HepG2 (cell line): ENCODE data around the gene RPL19. TPM values are rescaled to one million over a fixed set of nuclear protein-coding genes. Genes with fewer than 3 reads are reported as not detected.

Experiments
- ATAC-seq: fragments of 200-7000 bp; cut with Tn5 transposase; 3 replicates; pipeline ENCODE4 v1.9.1; 2020; ENCODE audit warnings: mild to moderate bottlenecking, moderate library complexity
- BruUV-seq: library from RNA; stranded (reverse); fragments of 400-500 nt; replicated peaks from 2 replicates; lab custom pipeline; 2021; lab: Mats Ljungman, UMichigan
- CTCF ChIA-PET: fragments of 300-600 bp; formaldehyde crosslinking; extraction: SDS; loops from one replicate; lab custom pipeline; 2021; ENCODE audit warnings: low total read pairs, inconsistent platforms, low intra/inter-chr PET ratio; lab: Yijun Ruan, JAX
- POLR2A ChIA-PET: fragments of 350-600 bp; sonication (Branson Sonifier 250); formaldehyde crosslinking; loops from one replicate; lab custom pipeline; 2020; ENCODE audit warnings: antibody characterized with exemption, inconsistent platforms; lab: Yijun Ruan, JAX
- DNase-seq: peaks from one replicate; pipeline ENCODE4 v3.0.0-alpha.2; 2015; ENCODE audit warnings: low spot score
- FAIRE-seq: peaks from 3 replicates; lab custom pipeline; 2011; peaks lifted over from hg19 to GRCh38; lab: Jason Lieb, UNC
- H2AFZ ChIP-seq: one replicate; pipeline ENCODE4 v1.6.1; 2011; ENCODE audit warnings: low read length, inconsistent platforms
- H3K27ac ChIP-seq: fragments of 300-600 bp; 3 replicates; pipeline ENCODE4 v1.8.0; 2011; ENCODE audit warnings: mixed run types, mild to moderate bottlenecking, mixed read lengths, low read length, inconsistent platforms; ENCODE audit not compliant: insufficient read depth; ENCODE audit errors: extremely low read length
- H3K27me3 ChIP-seq, 2 experiments: fragments of 200-600 bp in 1 of 2; 2 replicates in 1 of 2; 3 replicates in 1 of 2; pipeline versions ENCODE4 v1.6.0 to v1.8.0; 2011; ENCODE audit warnings: low read length in 2 of 2, mild to moderate bottlenecking in 2 of 2, moderate library complexity in 2 of 2, inconsistent platforms in 1 of 2; ENCODE audit not compliant: insufficient read depth in 2 of 2, control insufficient read depth in 1 of 2
- H3K36me3 ChIP-seq, 2 experiments: fragments of 200-600 bp in 1 of 2; replicated peaks in 1 of 2; 2 replicates in 1 of 2; 3 replicates in 1 of 2; pipeline versions ENCODE4 v1.5.1 to v1.8.0; 2011; ENCODE audit warnings: low read length in 2 of 2, inconsistent platforms in 1 of 2; ENCODE audit not compliant: insufficient read depth in 2 of 2, control insufficient read depth in 1 of 2
- H3K4me1 ChIP-seq: 2 replicates; pipeline ENCODE4 v1.5.1; 2012; ENCODE audit warnings: low read length, inconsistent platforms; ENCODE audit not compliant: insufficient read depth
- H3K4me2 ChIP-seq: 2 replicates; pipeline ENCODE4 v1.6.0; 2011; ENCODE audit warnings: low read depth, low read length, inconsistent platforms
- H3K4me3 ChIP-seq, 3 experiments: fragments of 200-600 bp in 1 of 3; sonication (generic), shearing (Covaris generic) in 1 of 3; replicated peaks in 1 of 3; 2 replicates each; pipeline ENCODE4 v1.5.1; 2011 to 2016; ENCODE audit warnings: low read length in 3 of 3, inconsistent platforms in 2 of 3, low read depth in 2 of 3, mild to moderate bottlenecking in 2 of 3, control low read depth in 1 of 3, mixed read lengths in 1 of 3; ENCODE audit not compliant: insufficient read depth in 1 of 3
- H3K79me2 ChIP-seq: one replicate; pipeline ENCODE4 v1.6.1; 2011; ENCODE audit warnings: low read length, inconsistent platforms; ENCODE audit not compliant: insufficient read depth
- H3K9ac ChIP-seq: 2 replicates; pipeline ENCODE4 v1.6.0; 2011; ENCODE audit warnings: mild to moderate bottlenecking, low read depth, low read length, inconsistent platforms; ENCODE audit not compliant: insufficient read depth
- H3K9me3 ChIP-seq: 2 replicates; pipeline ENCODE4 v1.5.1; 2012; ENCODE audit warnings: mild to moderate bottlenecking, low read length
- H4K20me1 ChIP-seq: 2 replicates; pipeline ENCODE4 v1.6.0; 2011; ENCODE audit warnings: inconsistent platforms, mild to moderate bottlenecking, low read length, moderate library complexity; ENCODE audit not compliant: insufficient read depth
- CEBPB ChIP-seq: IDR thresholded peaks from 2 replicates; pipeline ENCODE4 v1.6.1; 2011; ENCODE audit warnings: low read depth, low read length, improper control_type of control experiment, borderline replicate concordance
- ETV6 ChIP-seq: sonication (generic); formaldehyde crosslinking; conservative IDR thresholded peaks from 2 replicates; pipeline ENCODE4 v1.4.0; 2020; ENCODE audit warnings: missing genetic modification reagents
- HNRNPH1 ChIP-seq: fragments of 200-400 bp; formaldehyde crosslinking; optimal IDR thresholded peaks from 2 replicates; pipeline ENCODE3; 2017; ENCODE audit warnings: mild to moderate bottlenecking, low read depth, low read length
- MIER2 ChIP-seq: IDR thresholded peaks from 2 replicates; pipeline ENCODE4 v1.6.1; 2016; ENCODE audit warnings: missing biosample characterization, missing genetic modification reagents
- MTA3 ChIP-seq: sonication (generic); formaldehyde crosslinking; IDR thresholded peaks from 2 replicates; pipeline ENCODE4 v1.4.0; 2020; ENCODE audit warnings: missing genetic modification reagents
- TBL1XR1 ChIP-seq: fragments of 150-350 bp; IDR thresholded peaks from 2 replicates; pipeline ENCODE4 v1.6.1; 2014; ENCODE audit warnings: borderline replicate concordance, low read length; ENCODE audit not compliant: partially characterized antibody
- THAP11 ChIP-seq: IDR thresholded peaks from 2 replicates; pipeline ENCODE4 v1.6.1; 2016; ENCODE audit warnings: missing biosample characterization, missing genetic modification reagents
- ZFP90 ChIP-seq: sonication (generic); formaldehyde crosslinking; IDR thresholded peaks from 2 replicates; pipeline ENCODE4 v1.8.0; 2022; ENCODE audit warnings: missing genetic modification reagents, mild to moderate bottlenecking, inconsistent platforms, borderline replicate concordance
- ZNF260 ChIP-seq: sonication (generic); formaldehyde crosslinking; IDR thresholded peaks from 2 replicates; pipeline ENCODE4 v1.4.0; 2020; ENCODE audit warnings: missing genetic modification reagents, low read depth, mild to moderate bottlenecking, borderline replicate concordance
- ZNF430 ChIP-seq: sonication (generic); formaldehyde crosslinking; IDR thresholded peaks from 2 replicates; pipeline ENCODE4 v1.9.0; 2021; ENCODE audit warnings: mild to moderate bottlenecking, missing genetic modification reagents
- ZNF644 ChIP-seq: IDR thresholded peaks from 2 replicates; pipeline ENCODE4 v1.6.1; 2016; ENCODE audit warnings: low read depth
- ZNF83 ChIP-seq: sonication (generic); formaldehyde crosslinking; IDR thresholded peaks from 2 replicates; pipeline ENCODE4 v1.4.0; 2020; ENCODE audit warnings: missing genetic modification reagents, mild to moderate bottlenecking, borderline replicate concordance
- WGBS: methylation state at CpG from one replicate; pipeline ENCODE4 v1.1.6; 2017; ENCODE audit warnings: low lambda C conversion rate; 5-methylcytosine and 5-hydroxymethylcytosine counted together
- in situ Hi-C: cut with HindIII; loops from 2 replicates; pipeline ENCODE4 v1.10.0; 2017; ENCODE audit warnings: low pct_unique_long_range_greater_than_20kb; ENCODE audit not compliant: extremely low pct_ligation_motif_present
- intact Hi-C: fragments of 100-400 bp; cut with micrococcal nuclease; formaldehyde crosslinking; loops from one replicate; pipeline ENCODE4 v1.10.0; 2022; ENCODE audit not compliant: unreplicated experiment
- polyA plus RNA-seq, 8 experiments: library from polyadenylated mRNA; depleted of rRNA in 3 of 8; stranded (reverse) in 7 of 8; unstranded in 1 of 8; fragments of >200 nt; fragmentation: Illumina TruSeq in 4 of 8; extraction: Trizol in 4 of 8; gene quantifications; 2 replicates each; pipeline versions ENCODE4 v1.2.1 to v1.2.3, GENCODE V29; 2011 to 2016; ENCODE audit warnings: low read depth in 4 of 8, missing spikeins in 1 of 8, mixed read lengths in 1 of 8; ENCODE audit not compliant: insufficient read depth in 1 of 8
- total RNA-seq, 5 experiments: library from RNA; depleted of rRNA; stranded (reverse); fragments of >200 nt; fragmentation: Illumina TruSeq; extraction: Trizol; gene quantifications; 2 replicates each; pipeline ENCODE4 v1.2.3, GENCODE V29; 2016; ENCODE audit warnings: low read depth in 1 of 5
- TF ChIP-seq, protein P1 (sequence below): sonication (generic); formaldehyde crosslinking; IDR thresholded peaks from 2 replicates; pipeline ENCODE4 v1.5.0; 2020; ENCODE audit warnings: missing genetic modification reagents
- TF ChIP-seq, protein P2 (sequence below): sonication (generic); formaldehyde crosslinking; IDR thresholded peaks from 2 replicates; pipeline ENCODE4 v1.8.0; 2022; ENCODE audit warnings: low read depth, missing genetic modification reagents
- TF ChIP-seq, protein P3 (sequence below): IDR thresholded peaks from 2 replicates; pipeline ENCODE4 v1.6.1; 2012; ENCODE audit warnings: inconsistent platforms

The RPL19 gene
- total and polyA plus RNA-seq, 2 of the 13 experiments (the other 11 are each of a cell fraction or from before 2014, with no cell fraction given): 2,522 to 2,768 TPM

DNA sequence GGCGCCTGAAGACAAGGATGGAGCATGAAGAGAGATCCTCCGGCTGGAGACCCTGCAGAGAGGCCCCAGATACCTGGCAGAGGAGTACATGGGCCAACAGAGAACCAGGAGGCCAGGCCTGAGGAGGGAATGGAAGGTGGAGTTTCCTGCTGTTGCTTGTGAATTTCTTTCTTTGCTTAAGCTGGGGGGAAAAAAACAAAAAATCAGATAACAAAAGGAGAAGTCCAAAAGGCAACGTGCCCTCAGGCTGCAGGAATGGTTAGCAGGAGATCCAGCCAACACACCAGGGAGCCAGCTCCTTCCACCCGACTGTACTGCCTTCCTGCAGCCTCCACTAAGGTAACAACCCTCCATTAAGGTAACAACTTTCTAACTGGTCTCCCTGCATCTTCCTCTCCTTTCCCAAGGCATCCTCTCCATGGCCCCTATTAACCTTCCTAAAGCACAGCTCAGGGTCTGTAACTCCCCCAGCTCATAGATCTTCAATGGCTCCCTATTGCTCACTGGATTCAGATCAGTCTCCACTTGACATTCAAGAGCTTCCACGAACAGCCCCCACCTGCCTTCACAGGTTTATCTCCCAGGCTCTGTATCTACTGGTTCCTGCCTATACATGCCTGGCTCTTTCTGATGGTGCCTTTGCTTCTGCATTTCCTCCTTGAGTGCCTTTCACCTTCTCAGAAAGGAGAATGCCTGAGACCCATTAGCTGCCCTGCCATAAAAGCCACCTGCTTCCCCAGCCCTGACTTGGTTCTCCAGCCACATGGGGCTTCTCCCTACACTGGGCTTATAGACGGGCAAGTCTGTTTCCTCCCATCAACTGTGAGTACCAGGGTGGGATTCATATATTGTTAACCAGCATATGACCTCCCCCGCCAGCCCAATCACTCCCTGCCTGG is 33.4 kb upstream of the RPL19 start:
- CTCF ChIA-PET: no interaction called here
- BruUV-seq: no TSS peak
- 23% methylated on average over 7 of the region's 7 CpGs for WGBS
- H2AFZ ChIP-seq: no peak overlapping the region
- H3K36me3 ChIP-seq: no peaks in the 10 kb centered on the region
- no peak overlapping the region for H3K4me3 ChIP-seq
- peaks cover 4 to 27% of the 10 kb centered on the region in 2 experiments; a peak in 4 of 5 replicates for H3K27me3 ChIP-seq
- H4K20me1 ChIP-seq: no peaks in the 10 kb centered on the region
- no peaks in the 10 kb centered on the region for H3K79me2 ChIP-seq
- no peak overlapping the region for H3K4me2 ChIP-seq
- POLR2A ChIA-PET: interaction anchor here (1.2 kb wide), 1 partner anchor 33 kb away, joined by 4 read pairs; the partner anchor contains the start of gene RPL19
- H3K9me3 ChIP-seq: no peaks in the 10 kb centered on the region
- H3K27ac ChIP-seq: no peak overlapping the region
- peaks cover 14% of the 10 kb centered on the region; the same call in 1 of the 2 replicates for H3K4me1 ChIP-seq
- FAIRE-seq: no peak
- TF ChIP-seq MIER2 (CRISPR knock-in tag) (no peak), MTA3 (no peak), ZNF430 (CRISPR knock-in tag) (no peak), HNRNPH1 (no peak), ZNF644 (CRISPR knock-in tag) (no peak), ZFP90 (CRISPR knock-in tag) (no peak), ZNF83 (no peak), THAP11 (CRISPR knock-in tag) (no peak), ETV6 (CRISPR knock-in tag) (no peak), CEBPB (no peak), TBL1XR1 (no peak), ZNF260 (CRISPR knock-in tag) (no peak)
- TF ChIP-seq, protein P1, sequence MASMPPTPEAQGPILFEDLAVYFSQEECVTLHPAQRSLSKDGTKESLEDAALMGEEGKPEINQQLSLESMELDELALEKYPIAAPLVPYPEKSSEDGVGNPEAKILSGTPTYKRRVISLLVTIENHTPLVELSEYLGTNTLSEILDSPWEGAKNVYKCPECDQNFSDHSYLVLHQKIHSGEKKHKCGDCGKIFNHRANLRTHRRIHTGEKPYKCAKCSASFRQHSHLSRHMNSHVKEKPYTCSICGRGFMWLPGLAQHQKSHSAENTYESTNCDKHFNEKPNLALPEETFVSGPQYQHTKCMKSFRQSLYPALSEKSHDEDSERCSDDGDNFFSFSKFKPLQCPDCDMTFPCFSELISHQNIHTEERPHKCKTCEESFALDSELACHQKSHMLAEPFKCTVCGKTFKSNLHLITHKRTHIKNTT (CRISPR knock-in tag): no peak
- TF ChIP-seq, protein P2, sequence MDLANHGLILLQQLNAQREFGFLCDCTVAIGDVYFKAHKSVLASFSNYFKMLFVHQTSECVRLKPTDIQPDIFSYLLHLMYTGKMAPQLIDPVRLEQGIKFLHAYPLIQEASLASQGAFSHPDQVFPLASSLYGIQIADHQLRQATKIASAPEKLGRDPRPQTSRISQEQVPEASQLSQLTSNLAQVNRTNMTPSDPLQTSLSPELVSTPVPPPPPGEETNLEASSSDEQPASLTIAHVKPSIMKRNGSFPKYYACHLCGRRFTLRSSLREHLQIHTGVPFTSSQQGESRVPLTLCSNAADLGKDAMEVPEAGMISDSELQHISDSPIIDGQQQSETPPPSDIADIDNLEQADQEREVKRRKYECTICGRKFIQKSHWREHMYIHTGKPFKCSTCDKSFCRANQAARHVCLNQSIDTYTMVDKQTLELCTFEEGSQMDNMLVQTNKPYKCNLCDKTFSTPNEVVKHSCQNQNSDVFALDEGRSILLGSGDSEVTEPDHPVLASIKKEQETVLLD (CRISPR knock-in tag): no peak
- TF ChIP-seq, protein P3, sequence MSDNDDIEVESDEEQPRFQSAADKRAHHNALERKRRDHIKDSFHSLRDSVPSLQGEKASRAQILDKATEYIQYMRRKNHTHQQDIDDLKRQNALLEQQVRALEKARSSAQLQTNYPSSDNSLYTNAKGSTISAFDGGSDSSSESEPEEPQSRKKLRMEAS: no peak
- TF ChIP-seq, all 625 proteins: peak for 0
- DNase-seq: no peak
- no peak overlapping the region for H3K9ac ChIP-seq
- intact Hi-C loops (no loop called here), in situ Hi-C loops (loop anchor here (25.0 kb wide), 1 partner anchor 404 kb away; the partner anchor contains the start of gene PSMB3)
- ATAC-seq: no peak
